ENCODE results near the gene DRC7. TPM values are rescaled to one million over a fixed set of nuclear protein-coding genes. Genes with fewer than 3 reads are reported as not detected.

DRC7 gene
- total and polyA plus RNA-seq, 8 donors, result not detected

DNA sequence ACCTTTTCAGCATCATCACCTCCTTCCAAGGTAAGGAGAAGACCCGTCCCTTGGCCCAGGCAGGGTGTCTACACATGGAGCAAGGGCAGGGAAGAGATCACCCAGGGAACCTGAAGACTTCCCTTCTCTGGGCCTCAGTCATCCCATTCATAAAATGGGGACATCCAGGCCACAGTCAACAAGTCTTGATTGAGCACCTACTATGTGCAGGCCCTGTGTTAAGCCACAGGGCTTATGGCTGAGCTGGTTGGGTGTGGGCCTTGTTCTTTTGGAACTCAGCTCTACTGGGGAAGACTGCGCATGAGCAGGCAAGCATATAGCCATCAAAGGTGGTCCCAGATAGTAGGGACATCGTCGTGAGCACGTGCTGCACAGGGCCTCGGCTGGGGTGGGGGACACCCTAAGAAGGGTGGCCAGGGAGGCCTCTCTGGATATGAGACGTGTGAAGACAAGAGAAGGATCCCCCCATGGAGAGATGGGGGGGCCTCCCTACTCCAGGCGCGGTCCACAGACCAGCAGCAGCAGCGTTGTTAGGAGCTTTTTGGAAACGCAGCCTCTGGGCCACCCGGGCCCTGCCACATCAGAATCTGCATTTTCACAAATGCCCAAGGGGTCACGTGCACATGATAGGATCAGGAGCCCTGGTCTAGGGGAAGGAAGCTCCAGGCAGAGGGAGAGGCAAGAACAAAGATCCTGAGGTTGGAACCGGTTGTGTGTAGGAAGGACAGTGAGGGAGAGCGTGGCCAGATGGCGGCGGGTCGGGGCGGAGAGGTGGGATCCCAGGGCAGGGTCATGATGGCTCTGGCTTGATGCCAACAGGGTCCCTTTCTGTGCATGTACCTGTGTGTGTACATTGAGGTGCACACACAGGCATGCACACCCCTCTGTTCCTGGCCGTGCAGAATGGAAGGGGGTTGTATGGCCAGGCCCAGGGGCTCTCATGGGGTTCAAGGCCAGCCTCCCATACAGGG is 32.4 kb upstream of the DRC7 start:
- Histone ChIP-seq H3K4me3 (no peak overlapping the region), H3K9me3 (no peaks in the 10 kb centered on the region), H3K36me3 (peaks cover 38 to 82% (median 78%) of the 10 kb centered on the region in 4 donors), H3K27ac (no peak overlapping the region), H3K4me1 (no peaks in the 10 kb centered on the region), H3K27me3 (no peaks in the 10 kb centered on the region)
- WGBS, 5 donors, result 88 to 90% (median 89%) methylated on average over 20 of the region's 20 CpGs
- TF ChIP-seq EP300 (IDR thresholded peaks at IDR 0.05) (no peak), POLR2A (IDR thresholded peaks at IDR 0.05) (no peak), POLR2AphosphoS5 (IDR thresholded peaks at IDR 0.05) (no peak)
- TF ChIP-seq, protein P1, sequence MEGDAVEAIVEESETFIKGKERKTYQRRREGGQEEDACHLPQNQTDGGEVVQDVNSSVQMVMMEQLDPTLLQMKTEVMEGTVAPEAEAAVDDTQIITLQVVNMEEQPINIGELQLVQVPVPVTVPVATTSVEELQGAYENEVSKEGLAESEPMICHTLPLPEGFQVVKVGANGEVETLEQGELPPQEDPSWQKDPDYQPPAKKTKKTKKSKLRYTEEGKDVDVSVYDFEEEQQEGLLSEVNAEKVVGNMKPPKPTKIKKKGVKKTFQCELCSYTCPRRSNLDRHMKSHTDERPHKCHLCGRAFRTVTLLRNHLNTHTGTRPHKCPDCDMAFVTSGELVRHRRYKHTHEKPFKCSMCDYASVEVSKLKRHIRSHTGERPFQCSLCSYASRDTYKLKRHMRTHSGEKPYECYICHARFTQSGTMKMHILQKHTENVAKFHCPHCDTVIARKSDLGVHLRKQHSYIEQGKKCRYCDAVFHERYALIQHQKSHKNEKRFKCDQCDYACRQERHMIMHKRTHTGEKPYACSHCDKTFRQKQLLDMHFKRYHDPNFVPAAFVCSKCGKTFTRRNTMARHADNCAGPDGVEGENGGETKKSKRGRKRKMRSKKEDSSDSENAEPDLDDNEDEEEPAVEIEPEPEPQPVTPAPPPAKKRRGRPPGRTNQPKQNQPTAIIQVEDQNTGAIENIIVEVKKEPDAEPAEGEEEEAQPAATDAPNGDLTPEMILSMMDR (IDR thresholded peaks at IDR 0.05), result no peak
- intact Hi-C loops (cut with DNase I; ENCODE audit: low total_unique reads), result no loop called here
- no peak for DNase-seq

GRCh38 chr16:57663436-57663835 is 31.2 kb upstream of the DRC7 start:
- intact Hi-C loops (cut with DNase I; ENCODE audit: low total_unique reads), result no loop called here
- H3K9me3 ChIP-seq, result no peaks in the 10 kb centered on the region
- no peak overlapping the region for H3K4me3 ChIP-seq
- 80 to 91% (median 85%) methylated on average over 20 to 21 of the region's 21 CpGs; no CpG with 5 or more reads in 1 of the 5 donors for WGBS, 5 donors
- no peaks in the 10 kb centered on the region for H3K27me3 ChIP-seq
- H3K27ac ChIP-seq, result no peak overlapping the region
- peaks cover 33 to 69% (median 65%) of the 10 kb centered on the region in 4 donors for H3K36me3 ChIP-seq
- no peaks in the 10 kb centered on the region for H3K4me1 ChIP-seq
- TF ChIP-seq EP300 (IDR thresholded peaks at IDR 0.05) (no peak), POLR2A (IDR thresholded peaks at IDR 0.05) (no peak), POLR2AphosphoS5 (IDR thresholded peaks at IDR 0.05) (no peak)
- TF ChIP-seq, protein P1 (IDR thresholded peaks at IDR 0.05), result no peak
- DNase-seq, result no peak

DNA sequence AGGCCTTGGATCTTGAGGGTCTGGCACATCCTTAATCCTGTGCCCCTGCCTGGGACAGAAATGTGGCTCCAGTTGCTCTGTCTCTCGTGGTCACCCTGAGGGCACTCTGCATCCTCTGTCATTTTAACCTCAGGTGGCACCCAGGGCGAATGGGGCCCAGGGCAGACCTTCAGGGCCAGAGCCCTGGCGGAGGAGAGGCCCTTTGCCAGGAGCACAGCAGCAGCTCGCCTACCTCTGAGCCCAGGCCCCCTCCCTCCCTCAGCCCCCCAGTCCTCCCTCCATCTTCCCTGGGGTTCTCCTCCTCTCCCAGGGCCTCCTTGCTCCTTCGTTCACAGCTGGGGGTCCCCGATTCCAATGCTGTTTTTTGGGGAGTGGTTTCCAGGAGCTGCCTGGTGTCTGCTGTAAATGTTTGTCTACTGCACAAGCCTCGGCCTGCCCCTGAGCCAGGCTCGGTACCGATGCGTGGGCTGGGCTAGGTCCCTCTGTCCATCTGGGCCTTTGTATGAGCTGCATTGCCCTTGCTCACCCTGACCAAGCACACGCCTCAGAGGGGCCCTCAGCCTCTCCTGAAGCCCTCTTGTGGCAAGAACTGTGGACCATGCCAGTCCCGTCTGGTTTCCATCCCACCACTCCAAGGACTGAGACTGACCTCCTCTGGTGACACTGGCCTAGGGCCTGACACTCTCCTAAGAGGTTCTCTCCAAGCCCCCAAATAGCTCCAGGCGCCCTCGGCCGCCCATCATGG is 30.5 kb upstream of the DRC7 start:
- TF ChIP-seq POLR2A (IDR thresholded peaks at IDR 0.05) (no peak), EP300 (IDR thresholded peaks at IDR 0.05) (no peak), POLR2AphosphoS5 (IDR thresholded peaks at IDR 0.05) (no peak)
- TF ChIP-seq, protein P1 (IDR thresholded peaks at IDR 0.05), result no peak
- no peak overlapping the region for H3K4me3 ChIP-seq
- intact Hi-C loops (cut with DNase I; ENCODE audit: low total_unique reads), result no loop called here
- H3K9me3 ChIP-seq, result no peaks in the 10 kb centered on the region
- no peak for DNase-seq
- H3K27me3 ChIP-seq, result no peaks in the 10 kb centered on the region
- H3K36me3 ChIP-seq, result peaks cover 27 to 63% (median 59%) of the 10 kb centered on the region in 4 donors
- 79 to 89% (median 87%) methylated on average over 14 to 15 of the region's 15 CpGs for WGBS, 5 donors
- no peak overlapping the region for H3K27ac ChIP-seq
- H3K4me1 ChIP-seq, result no peaks in the 10 kb centered on the region

- Histone ChIP-seq H3K27ac (no peak overlapping the region), H3K9me3 (no peaks in the 10 kb centered on the region), H3K27me3 (no peaks in the 10 kb centered on the region), H3K4me1 (no peaks in the 10 kb centered on the region), H3K36me3 (peaks cover 22 to 57% (median 53%) of the 10 kb centered on the region in 4 donors), H3K4me3 (no peak overlapping the region)
- intact Hi-C loops (cut with DNase I; ENCODE audit: low total_unique reads), result no loop called here
- no peak for TF ChIP-seq EP300 (IDR thresholded peaks at IDR 0.05)
- TF ChIP-seq POLR2AphosphoS5 (IDR thresholded peaks at IDR 0.05), result no peak
- 76 to 86% (median 83%) methylated on average over 5 to 6 of the region's 6 CpGs for WGBS, 5 donors
- no peak for DNase-seq
These were observed 30.0 kb upstream of the DRC7 start for GRCh38 chr16:57664662-57665025.
